Progenitor cell of endocrine pancreas (in vitro differentiated cells): Measurements from ENCODE around the gene RNF5. TPM values are rescaled to one million over a fixed set of nuclear protein-coding genes. Genes with fewer than 3 reads are reported as not detected.
"Not testable (repeated sequence)": the region's sequence is repeated elsewhere in the genome, so short reads cannot be mapped to it uniquely, and the experiment has no call there.

ENCODE experiments used
- DNase-seq: peaks from one replicate; pipeline ENCODE4 v3.0.0; 2021; ENCODE audit warnings: low spot score; ENCODE audit not compliant: unreplicated experiment
- H3K27ac Mint-ChIP-seq: 2 replicates; pipeline ENCODE4 v1.8.0; 2021; ENCODE audit warnings: mild to moderate bottlenecking, moderate library complexity, mixed read lengths
- H3K27me3 Mint-ChIP-seq: 2 replicates; pipeline ENCODE4 v1.8.0; 2021; ENCODE audit warnings: mixed read lengths
- H3K36me3 Mint-ChIP-seq: 2 replicates; pipeline ENCODE4 v1.8.0; 2022; ENCODE audit warnings: mixed read lengths; ENCODE audit not compliant: insufficient read depth
- H3K4me1 Mint-ChIP-seq: 2 replicates; pipeline ENCODE4 v1.8.0; 2021; ENCODE audit warnings: low read depth, mixed read lengths
- H3K4me3 Mint-ChIP-seq: 2 replicates; pipeline ENCODE4 v1.8.0; 2021; ENCODE audit warnings: low read depth, mild to moderate bottlenecking, moderate library complexity, mixed read lengths
- H3K9me3 Mint-ChIP-seq: 2 replicates; pipeline ENCODE4 v1.8.0; 2021; ENCODE audit warnings: low read depth, mixed read lengths
- total RNA-seq: library from RNA; stranded (reverse); gene quantifications from 2 replicates; pipeline ENCODE4 v1.2.1, GENCODE V29; 2021
- TF ChIP-seq, protein P1 (sequence below): fragments of 200-600 bp; sonication (generic); IDR thresholded peaks from one replicate; pipeline ENCODE4 v1.5.0; 2021; ENCODE audit warnings: antibody characterized with exemption, mild to moderate bottlenecking; ENCODE audit not compliant: unreplicated experiment

Gene RNF5
- total RNA-seq, 1 donor from 2014 or later: 92.2 TPM

DNA sequence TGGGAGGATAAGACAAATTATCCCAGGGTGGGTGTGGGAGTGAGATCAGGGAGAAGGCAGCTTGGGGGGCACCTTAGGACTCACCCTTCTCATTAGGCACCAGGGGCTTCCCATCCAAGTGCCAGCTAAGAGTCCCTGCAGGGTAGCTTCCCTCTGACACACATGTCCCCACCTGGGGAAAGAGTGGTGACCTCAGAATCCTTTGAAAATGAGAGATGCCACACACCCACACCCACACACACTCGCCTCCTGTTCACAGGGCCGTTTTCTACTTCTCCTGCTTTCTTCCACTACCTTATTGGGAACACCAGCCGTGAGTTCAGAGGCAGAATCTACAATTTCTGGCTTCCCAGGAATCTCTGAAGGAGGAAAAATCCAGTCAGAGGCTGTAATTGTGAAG, 4.8 kb downstream of the RNF5 start:
- no peak overlapping the region for H3K4me3 Mint-ChIP-seq
- TF ChIP-seq, protein P1, sequence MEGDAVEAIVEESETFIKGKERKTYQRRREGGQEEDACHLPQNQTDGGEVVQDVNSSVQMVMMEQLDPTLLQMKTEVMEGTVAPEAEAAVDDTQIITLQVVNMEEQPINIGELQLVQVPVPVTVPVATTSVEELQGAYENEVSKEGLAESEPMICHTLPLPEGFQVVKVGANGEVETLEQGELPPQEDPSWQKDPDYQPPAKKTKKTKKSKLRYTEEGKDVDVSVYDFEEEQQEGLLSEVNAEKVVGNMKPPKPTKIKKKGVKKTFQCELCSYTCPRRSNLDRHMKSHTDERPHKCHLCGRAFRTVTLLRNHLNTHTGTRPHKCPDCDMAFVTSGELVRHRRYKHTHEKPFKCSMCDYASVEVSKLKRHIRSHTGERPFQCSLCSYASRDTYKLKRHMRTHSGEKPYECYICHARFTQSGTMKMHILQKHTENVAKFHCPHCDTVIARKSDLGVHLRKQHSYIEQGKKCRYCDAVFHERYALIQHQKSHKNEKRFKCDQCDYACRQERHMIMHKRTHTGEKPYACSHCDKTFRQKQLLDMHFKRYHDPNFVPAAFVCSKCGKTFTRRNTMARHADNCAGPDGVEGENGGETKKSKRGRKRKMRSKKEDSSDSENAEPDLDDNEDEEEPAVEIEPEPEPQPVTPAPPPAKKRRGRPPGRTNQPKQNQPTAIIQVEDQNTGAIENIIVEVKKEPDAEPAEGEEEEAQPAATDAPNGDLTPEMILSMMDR: no peak
- H3K36me3 Mint-ChIP-seq: peaks cover 26% of the 10 kb centered on the region
- no peak for DNase-seq
- H3K4me1 Mint-ChIP-seq: peaks cover 36% of the 10 kb centered on the region
- no peaks in the 10 kb centered on the region for H3K9me3 Mint-ChIP-seq
- H3K27me3 Mint-ChIP-seq: no peaks in the 10 kb centered on the region
- H3K27ac Mint-ChIP-seq: no peak overlapping the region

DNA sequence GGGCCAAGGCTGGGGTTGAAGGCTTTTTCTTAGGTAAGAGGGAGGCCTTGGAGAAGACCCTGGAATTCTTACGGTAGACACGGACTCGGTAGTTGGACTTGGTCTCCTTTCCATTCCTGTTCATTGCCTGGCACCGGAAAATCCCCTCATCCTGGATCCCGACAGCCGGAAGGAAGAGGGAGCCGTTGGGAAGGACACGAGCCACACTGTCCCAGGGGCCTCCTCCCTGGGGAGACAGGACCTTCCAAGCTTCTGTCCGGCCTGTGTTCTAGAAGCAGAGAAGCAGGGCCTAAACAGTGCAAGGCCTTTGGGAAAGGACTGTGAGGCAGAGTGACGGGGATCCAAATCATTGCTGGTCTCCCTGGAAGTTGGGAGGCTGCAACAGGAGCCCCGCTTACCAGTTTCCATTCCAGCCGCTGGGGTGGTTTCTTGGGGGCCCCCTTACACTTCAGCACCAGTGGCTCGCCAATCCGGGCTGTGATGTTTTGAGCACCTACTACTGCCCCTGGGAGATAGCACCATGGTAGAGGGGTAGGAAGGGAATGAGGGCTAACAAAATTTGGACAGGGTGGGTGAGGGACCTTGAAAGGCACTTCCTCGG, 5.4 kb downstream of the RNF5 start:
- H3K27me3 Mint-ChIP-seq: no peaks in the 10 kb centered on the region
- peaks cover 41% of the 10 kb centered on the region for H3K4me1 Mint-ChIP-seq
- peaks cover 26% of the 10 kb centered on the region for H3K36me3 Mint-ChIP-seq
- TF ChIP-seq, protein P1: no peak
- no peak overlapping the region for H3K4me3 Mint-ChIP-seq
- no peaks in the 10 kb centered on the region for H3K9me3 Mint-ChIP-seq
- no peak overlapping the region for H3K27ac Mint-ChIP-seq
- DNase-seq: no peak

DNA sequence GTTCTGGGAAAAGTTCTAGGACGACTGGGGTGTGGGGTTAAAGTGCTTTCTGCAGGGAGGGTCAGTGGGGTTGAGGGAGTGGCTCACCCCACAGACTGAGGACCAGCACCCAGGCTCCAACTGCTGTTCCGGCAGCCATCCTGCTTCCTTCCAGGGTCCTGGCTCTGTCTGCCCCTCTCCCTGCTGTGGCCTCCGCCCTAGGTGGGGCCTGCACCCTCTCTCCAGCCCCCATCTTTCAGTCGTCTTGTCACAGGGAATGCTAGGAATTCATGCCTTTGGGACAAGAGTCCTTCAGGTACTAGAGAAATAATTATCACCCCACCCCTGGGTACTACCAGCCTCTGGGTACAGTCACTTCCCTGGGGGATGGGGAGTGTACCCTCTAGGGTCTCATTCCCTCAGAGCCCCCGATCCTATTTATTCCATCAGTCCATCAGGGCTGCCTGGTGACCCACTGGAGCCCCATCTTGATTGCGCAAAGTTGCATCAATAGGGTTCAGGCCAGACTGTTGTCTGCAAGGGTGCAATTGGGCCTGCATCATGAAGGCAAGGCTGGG, 6.0 kb downstream of the RNF5 start, which contains the start of gene AGER:
Gene AGER (minus strand): TSS at position 170 of the 557 bp plus-strand sequence. CDS start 31 bp downstream, at position 139.
- peaks cover 41% of the 10 kb centered on the region for H3K4me1 Mint-ChIP-seq
- H3K9me3 Mint-ChIP-seq: no peaks in the 10 kb centered on the region
- H3K27ac Mint-ChIP-seq: no peak within 1 kb of the TSS
- DNase-seq: no peak
- H3K4me3 Mint-ChIP-seq: no peak within 1 kb of the TSS
- no peaks in the 10 kb centered on the region for H3K27me3 Mint-ChIP-seq
- H3K36me3 Mint-ChIP-seq: peaks cover 24% of the 10 kb centered on the region
- TF ChIP-seq, protein P1: no peak

DNA sequence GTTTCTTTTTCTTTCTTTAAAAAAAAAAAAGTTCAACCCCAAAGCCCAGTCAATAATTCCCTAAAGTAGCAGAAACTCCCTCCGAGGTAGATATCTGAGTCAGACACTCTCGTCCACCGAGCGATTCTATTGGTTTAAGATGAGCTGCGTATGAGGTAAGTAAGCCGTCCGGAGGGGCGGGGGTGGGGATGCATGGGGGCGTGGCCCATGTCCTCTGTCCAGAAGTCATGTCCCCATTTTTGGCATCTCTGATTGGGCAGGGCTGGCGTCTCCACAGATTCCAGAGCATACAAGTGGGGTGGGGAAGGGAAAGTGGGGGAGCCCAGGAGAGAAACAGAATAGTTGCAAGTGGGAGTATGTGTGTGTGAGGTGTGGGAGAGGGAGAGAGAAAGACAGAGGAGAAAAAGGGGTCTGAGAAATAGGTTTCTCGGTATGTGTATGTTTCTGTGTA, 7.5 kb downstream of the RNF5 start:
- Mint-ChIP-seq H3K4me1 (peaks cover 35% of the 10 kb centered on the region), H3K4me3 (peak overlapping the region; percentile 38)

DNA sequence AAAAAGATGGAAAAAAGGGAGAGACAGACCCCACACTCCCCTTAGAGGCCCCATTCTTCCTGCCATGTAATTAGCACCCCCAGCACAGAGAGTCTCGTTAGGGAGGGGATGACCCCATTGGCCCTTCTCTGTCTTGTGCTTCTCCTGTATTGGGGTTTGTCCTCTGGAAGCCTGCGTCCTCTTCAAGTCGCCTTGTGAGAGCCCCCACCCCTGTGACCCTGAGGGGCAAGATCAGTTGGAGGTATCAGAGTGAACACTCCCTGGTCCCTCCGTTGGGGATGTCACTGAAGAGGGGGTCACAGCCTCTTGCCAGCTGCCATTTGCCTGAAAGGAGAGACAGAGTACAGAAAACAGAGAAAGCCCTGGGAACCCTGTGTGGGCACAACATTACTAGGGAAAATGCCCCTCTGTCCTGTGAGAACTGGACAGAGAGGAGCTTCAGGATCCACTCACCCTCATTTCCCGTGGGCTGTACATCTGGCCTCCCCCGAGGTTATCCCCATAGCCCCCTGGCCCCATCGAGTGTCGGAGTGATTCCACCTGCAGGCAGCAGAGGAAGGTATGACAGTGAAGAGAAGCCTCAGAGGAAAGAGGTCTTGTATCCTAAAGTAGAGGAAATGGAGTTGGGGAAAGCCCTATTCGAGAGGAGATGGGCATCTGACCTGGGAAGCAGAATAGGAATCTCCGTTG, 8.1 kb downstream of the RNF5 start:
- H3K4me1 Mint-ChIP-seq: peaks cover 39% of the 10 kb centered on the region
- H3K4me3 Mint-ChIP-seq: peak overlapping the region; percentile 38
- not testable (repeated sequence) for H3K27me3 Mint-ChIP-seq, H3K9me3 Mint-ChIP-seq, DNase-seq
- H3K27ac Mint-ChIP-seq: peak overlapping the region; percentile 91
- peaks cover 14% of the 10 kb centered on the region for H3K36me3 Mint-ChIP-seq

More for the DNA sequence above, 7.5 kb downstream of the RNF5 start:
- H3K9me3 Mint-ChIP-seq, H3K27me3 Mint-ChIP-seq, DNase-seq: not testable (repeated sequence)
- H3K27ac Mint-ChIP-seq: peak overlapping the region; percentile 91
- peaks cover 18% of the 10 kb centered on the region for H3K36me3 Mint-ChIP-seq

DNA sequence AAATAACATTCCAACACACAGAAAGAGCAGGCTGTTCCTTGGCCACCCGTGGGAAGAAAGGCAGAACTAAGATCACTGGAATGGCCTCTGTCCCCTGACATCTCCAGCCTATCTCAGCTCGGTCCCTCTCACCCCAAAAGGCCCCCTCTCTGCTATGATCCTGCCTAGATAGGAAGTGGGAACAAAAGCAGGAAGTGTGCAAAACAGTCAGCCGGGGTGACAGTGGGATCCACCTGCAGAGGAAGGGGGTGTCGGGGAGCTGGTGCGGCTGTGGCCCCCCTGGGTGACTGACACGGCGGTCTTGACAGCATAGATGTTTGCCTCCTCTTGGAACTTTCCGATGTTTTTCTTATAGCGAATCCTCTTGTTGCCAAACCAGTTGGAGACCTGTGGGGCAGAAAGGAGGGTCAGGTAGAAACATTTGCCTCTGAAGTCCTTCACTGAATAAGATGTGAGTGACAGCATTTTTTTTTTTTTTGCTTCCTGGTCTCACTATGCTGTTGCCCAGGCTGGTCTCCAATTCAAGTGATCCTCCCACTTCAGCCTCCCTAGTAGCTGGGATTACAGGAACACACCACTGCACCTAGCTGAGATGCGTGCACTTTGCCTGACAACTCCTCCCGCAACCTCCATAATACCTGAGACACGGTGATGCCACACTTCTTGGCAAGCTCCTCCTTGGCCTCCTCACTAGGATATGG, 9.0 kb downstream of the RNF5 start:
- TF ChIP-seq, protein P1: no peak
- no peak for DNase-seq
- H3K36me3 Mint-ChIP-seq: peaks cover 14% of the 10 kb centered on the region
- peak overlapping the region; percentile 81 for H3K27ac Mint-ChIP-seq
- no peaks in the 10 kb centered on the region for H3K27me3 Mint-ChIP-seq
- peaks cover 42% of the 10 kb centered on the region for H3K4me1 Mint-ChIP-seq
- H3K4me3 Mint-ChIP-seq: peak overlapping the region; percentile 31
- H3K9me3 Mint-ChIP-seq: no peaks in the 10 kb centered on the region

DNA sequence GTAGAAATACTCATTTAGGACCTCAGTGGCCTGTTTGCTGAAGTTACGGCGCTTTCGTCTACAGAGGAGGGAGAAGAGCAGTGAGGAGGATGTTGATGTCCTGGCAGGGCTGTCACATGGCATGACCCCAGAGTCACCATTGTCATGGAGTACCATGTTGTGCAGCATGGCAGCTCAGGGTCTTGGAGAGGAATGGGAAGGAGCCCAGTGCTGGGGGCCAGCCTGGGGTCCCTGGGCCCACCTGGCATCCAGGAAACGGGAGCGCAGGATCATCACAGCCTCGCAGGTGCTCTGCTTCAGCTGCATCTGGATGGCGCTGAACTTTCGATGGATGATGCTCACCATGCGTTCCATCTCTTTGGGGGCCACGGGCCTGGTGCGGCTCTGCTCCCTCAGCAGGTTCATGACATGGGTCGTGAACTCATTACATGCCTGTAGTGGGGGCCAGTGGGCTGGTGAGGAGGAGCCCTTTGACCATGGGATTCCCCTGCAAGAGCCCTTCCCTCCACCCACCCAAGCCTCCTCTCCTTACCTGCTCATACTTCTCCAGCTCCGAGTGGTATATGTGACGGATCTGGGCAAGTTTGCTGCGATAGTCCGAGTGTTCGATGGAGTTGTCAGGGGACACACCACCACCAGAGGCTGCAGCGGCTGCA, 9.6 kb downstream of the RNF5 start:
- peaks cover 46% of the 10 kb centered on the region for H3K4me1 Mint-ChIP-seq
- H3K9me3 Mint-ChIP-seq, DNase-seq, H3K27me3 Mint-ChIP-seq: not testable (repeated sequence)
- H3K27ac Mint-ChIP-seq: peak overlapping the region; percentile 81
- H3K4me3 Mint-ChIP-seq: peak overlapping the region; percentile 87
- peaks cover 14% of the 10 kb centered on the region for H3K36me3 Mint-ChIP-seq
